GM21619 (cell line): Measurements from ENCODE around the gene MAP4K4.
"Not testable (repeated sequence)": the region's sequence is repeated elsewhere in the genome, so short reads cannot be mapped to it uniquely, and the experiment has no call there.

Source experiments
- ATAC-seq: cut with Tn5 transposase; IDR thresholded peaks from one replicate; pipeline ENCODE4 v1.9.1; 2021; ENCODE audit not compliant: unreplicated experiment

MAP4K4 gene

DNA sequence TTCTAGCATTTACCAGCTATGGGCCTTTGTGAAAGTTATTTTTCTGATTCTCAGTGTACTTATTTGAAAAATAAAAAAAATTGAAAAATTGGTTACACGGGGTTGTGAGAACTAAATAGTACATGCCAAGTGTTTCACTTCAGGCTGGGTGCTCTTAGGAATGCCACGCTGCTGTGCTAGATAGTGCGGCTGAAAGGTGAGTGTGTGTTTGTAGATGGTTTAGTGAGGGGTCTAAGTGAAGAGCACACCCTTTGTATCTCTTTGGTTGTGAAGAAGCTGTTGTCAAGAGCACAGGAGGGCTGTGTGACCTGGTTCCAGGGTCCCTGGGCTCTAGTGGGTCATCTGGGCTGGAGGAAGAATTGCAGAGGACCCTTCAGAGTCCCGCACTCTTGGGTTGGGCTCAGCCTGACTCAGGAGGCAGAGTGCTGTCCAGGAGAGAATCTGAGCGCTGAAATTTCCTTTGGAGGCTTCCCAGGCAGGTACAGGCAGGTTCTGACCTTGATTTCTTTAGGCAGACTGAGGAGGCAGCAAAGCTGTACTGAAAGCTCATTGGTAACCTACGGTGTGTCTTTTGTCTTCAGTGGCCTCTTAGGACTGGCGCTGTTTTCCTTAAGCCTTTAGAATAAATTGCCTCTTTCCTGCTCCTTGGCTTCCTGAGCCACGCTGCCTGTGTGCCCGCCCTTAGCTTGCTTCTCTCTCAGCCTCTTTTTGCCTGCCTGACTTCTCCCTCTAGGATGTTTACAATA lies 44.4 kb downstream of the MAP4K4 start:
- no peak for ATAC-seq

DNA sequence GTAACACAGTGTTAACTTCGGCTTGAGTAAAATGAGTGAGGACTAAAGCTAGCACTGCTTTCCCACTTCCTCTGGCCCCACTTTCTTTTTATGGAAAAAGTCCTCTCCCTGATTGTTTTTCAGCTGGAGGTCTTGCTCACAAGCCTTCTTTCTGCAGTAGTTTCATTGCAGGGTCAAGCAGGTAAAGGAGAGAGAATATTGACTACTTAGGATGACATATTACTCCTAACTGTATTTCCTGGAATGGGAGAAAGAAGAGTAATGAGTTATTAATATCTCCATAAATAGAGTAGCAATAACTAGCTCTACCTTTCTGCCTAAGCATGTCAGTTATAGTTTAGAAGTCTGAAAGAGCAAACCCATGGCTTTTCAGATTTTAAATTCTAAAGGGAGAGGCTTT lies 45.0 kb downstream of the MAP4K4 start:
- no peak for ATAC-seq

DNA sequence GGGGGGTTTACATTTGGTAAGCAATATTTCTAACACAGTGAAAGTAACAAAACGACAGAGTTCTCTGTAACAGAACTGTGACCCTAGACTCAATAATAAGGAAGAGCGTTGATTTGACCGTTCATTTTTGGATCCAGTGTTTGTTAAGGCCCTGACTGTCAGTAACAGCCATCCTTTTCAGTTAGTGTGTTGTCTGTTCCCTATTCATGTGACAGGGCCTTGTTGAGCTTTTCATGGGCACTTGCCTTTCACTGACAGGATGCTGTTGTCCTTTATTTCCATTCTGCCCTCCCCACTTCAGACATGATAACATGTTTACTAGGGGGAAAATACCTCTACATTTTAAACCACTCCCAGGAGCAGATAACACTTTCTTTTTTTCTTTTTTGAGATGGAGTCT lies 45.8 kb downstream of the MAP4K4 start:
- no peak for ATAC-seq

DNA sequence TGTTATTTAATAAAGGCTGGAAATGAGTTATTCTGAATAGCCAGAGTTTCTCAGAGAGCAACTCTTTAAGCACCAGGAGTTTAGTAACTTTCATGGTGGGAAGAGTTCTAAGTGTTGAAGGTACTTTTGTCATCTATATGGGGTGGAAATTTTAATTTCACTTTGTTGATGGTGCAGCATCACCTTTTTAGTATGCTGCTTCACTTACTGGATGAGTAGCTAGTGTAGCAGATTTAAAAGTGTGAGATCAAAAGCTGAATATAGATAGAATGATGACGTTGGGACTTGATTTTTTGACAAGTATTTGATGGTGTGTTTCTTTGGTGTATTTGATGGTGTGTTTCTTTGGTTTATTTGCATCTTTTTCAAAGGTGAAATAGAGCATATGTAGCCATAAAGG lies 47.3 kb downstream of the MAP4K4 start:
- ATAC-seq = no peak

DNA sequence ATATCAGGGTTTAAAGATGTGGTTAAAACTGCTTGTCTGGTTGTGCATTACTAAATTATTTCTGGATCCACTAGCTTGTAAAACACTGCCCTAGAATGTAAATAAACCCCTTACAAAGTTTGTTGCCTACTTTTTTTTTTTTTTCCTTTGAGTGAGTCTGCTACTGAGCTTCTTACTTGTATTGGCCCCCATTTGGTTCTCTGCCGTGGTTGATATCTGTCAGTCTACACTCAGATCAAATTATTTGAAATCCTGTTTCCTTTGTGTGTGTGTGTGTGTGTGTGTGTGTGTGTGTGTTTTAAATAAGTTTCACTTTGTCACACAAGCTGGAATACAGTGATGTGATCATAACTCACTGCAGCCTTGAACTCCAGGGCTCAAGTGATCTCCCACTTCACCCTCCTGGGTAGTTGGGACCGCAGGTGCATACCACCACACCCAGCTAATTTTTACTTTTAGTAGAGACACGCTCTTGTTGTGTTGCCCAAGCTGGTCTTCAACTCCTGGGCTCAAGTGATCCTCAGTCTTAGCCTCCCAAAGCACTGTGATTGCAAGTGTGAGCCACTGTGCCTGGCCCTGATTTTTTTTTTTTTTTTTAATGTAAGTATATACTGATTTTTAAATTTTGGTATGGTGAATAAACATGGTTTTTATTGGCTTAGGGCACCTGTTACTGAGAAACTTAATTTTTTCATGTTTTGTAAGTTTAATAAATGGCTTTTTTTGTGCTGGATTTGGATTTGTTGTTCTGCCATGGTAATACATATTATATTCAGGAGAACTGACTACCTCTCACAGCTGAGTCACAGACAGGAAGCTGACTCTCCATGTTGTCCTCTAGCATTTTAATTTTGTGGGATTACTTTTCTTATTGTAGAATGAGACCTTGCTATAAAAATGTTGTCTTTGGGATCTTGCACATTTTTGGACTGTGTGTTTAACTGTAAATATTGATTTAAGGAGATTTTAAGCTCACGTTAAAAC lies 48.5 kb downstream of the MAP4K4 start:
- ATAC-seq = no peak

DNA sequence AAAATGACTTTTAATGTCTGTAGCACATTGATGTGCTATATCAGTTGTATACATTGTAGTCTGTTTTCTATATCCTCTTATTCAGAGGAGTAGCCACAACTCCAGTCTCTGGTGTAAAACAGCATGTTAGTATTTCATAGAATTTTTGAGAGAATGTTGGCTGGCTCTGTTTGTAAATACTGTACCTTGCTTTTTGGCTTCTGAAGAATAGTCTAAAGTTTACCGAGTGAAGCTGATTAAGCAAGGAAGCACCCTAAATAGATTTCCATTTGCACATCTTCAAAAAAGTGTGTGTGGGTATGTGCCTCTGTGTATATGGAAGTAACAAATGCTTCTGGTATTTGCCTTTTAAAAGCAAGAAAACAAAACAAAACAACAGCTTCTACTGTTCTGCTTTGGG lies 50.5 kb downstream of the MAP4K4 start:
- no peak for ATAC-seq

DNA sequence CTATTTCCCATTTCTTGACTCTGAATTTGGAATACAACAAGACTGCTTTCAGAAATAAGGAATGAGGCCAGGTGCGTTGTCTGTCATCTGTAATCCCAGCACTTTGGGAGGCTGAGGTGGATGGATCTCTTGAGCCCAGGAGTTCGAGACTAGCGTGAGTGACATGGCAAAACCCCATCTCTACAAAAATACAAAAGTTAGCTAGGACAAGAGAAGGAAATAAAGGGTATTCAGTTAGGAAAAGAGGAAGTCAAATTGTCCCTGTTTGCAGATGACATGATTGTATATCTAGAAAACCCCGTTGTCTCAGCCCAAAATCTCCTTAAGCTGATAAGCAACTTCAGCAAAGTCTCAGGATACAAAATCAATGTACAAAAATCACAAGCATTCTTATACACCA lies 51.0 kb downstream of the MAP4K4 start:
- not testable (repeated sequence) for ATAC-seq

DNA sequence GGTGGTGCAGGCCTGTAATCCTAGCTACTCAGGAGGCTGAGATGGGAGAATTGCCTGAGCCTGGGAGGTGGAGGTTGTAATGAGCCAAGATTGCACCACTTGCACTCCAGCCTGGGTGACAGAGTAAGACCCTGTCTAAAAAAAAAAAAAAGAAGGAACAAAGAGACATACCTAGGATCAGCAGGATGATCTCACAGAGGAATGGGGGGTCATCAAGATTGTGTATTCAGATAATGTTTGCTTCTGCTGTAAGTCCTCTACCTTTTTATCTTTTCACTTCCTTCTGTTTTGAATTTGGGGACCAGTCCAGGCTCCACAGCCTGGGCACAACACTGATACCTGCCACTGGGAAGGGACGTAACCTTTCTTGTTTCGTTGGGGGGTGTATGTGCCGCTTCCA lies 53.2 kb downstream of the MAP4K4 start:
- ATAC-seq = no peak

DNA sequence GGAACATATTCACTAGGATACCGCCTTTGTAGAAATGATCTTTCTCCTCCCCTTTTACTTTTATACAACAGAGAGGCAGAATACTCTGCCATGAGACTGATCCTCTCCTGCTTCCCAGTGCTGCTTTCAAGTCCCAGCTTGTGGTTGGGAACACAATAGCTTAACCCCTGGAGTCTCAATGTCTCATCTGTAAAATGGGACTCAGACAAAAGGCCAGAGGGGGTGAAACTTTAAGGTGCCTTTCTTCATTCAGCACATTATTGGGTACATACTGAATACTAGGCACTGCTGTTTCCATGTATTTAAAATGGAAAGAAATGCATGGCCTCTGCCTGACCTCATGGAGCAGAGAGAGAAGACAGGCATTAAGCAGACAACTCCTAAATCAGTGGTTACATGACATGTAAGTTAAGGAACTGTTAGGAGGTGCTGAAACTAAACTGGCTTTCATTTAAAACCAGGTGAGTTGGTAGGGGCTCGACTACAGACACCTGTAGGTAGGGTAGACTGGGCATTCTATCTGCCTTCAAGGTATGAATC lies 53.8 kb downstream of the MAP4K4 start:
- no peak for ATAC-seq

DNA sequence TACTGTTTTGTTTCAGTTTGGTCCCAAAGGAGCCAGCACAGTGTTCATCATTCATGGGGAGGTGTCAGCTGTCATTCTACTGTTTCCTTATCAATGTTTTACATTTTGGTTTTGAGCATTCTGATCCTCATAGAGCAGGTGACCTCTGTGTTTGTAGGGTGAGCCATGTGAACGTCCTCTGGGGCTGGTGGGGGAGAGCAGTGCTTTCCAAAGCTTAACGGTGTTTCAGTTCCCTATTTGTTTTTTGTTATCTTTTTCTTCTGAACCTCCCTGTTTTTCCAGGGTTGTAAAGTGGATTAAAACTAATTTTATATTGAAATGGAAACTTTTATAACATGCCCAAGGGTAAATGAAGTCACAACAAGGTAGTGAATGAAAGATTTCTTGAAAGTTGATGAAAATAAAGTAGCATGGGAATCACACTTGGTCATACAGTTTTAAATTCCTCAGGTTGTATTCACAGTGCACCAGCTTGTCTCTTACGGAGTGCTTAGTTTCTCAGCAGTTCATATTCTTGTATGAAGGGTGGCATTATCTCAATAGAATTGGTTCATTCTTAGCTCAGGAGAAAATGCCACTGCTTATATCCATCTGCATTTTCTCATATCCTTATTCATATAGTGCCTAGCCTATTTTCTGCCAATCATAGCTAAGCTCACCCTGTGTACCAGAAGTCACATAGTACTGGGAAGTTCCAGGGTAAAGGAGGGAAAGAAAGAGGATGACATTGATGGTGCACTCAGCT lies 54.5 kb downstream of the MAP4K4 start:
- peak; percentile 83 for ATAC-seq

DNA sequence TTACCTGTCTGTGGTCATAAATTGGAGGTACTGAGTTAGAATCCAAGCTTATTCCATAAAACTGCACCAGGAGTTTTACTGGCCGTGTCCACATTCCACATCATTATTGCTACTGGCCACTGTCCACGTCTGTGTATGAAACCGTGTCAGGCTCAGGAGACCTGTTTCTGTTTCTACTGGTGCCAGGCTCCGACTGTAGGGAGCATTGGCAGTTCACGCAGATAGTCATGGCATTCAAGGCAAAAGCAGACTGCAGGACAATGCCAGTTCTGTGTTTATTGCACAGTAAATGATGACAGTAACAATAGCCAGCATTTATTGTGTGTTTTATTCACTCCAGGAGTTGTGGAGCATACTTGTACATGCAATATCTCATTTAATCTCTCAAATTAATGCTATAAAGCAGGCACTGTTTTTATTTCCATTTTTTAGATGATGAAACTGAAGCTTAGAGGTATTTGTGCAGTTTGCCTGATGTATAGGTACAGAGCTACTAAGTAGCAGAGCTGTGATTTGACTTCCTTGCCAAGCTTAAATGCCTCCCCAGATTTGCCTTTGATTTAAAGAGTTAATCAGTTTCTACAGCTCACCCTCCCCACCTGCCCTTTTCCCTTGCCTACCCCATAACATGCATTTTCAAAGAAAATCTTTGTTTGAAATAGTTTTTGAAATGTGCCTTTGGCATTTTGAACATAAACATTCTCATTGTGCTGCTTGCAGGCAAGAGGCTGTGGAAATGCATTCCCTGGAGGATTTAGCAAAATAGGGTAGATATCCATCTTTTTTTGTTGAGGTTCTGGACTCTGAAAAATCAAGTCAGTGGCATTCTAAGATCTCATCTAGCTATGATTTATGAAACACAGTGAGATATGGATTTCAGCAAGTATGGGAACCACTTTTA lies 55.5 kb downstream of the MAP4K4 start:
- no peak for ATAC-seq

DNA sequence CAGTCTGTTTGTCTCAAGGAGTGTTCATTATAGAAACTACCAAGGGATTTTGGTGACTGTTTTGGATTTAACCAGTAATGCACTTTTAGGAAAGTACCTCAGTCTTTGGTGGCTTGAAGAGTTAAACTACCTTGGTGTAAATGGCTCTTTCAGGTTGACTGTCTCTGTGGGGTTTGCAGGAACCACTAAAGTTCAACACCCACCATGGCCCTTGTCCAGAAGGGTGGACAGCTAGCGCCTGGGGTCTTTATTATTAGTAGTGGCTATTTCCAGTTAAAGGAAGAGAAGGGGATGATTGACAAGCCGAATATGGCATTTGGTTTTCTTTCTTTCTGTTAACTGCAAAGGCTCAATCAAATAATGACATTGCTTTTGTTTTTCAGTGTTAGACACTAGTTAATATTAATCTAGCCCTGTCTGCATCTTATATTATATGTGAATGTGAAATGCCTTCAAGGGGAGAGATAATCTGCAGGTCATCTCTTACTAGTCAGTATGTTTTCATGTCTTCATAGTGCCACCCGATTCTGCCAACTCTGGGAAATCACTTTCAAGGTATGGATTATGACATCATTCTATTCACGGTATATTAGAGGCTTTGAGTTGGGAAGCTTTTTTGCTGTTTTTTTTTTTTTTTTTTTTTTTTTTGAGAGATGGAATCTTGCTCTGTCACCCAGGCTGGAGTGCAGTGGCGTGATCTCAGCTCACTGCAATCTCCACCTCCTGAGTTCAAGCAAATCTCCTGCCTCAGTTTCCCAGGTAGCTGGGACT lies 56.4 kb downstream of the MAP4K4 start:
- peak; percentile 28 for ATAC-seq

DNA sequence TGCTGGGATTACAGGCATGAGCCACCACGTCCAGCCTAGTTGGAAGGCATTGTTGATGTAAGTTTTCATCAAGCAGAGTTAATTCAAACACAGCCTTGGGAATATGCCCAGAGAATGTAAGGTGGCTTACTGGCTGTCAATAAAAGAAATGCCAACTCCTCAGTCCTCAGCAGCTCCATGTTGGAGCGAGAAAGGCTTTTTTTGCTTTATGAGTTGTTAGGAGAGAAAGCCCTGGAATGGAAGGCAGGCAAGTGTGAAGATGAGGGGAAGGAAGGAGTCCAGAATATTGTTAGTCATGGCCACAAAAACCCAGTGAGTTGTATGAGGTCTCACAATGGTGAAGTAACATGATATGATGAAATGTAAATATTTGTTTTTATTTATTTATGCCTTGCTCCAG lies 57.1 kb downstream of the MAP4K4 start:
- no peak for ATAC-seq

DNA sequence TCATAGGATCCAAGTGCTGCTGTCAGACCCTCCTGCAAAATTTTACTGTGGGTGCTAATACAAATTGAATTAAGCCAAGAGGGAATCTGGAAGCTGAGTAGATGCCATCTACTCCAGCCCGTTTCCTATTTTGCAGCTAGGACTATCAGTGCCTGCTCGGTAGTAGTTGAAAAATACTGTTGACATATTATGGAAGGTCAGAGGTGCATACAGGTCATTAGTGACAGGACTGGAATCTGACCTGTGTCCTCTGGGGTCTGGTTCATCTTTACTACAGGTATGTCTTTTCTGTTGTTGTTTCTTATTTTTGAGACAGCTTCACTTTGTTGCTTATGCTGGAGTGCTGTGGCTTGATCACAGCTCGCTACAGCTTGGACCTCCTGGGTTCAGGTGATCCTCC lies 58.8 kb downstream of the MAP4K4 start:
- ATAC-seq = no peak

DNA sequence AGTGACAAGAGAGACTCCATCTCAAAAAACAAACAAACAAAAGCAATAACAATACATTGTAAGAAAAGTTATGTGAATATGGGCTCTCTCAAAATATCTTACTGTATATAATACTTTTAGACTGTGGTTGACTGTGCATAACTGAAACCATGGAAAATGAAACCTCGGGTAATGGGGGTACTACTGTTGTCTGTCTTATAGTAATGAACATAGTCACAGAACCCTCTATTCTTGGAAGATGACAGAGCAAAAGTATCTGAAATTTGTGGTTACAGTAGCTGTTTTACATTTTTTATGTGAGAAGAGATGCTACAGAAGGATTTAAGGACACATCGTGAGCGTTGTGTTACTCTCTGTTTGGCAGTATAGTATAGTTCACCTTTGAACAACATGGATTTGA lies 60.5 kb downstream of the MAP4K4 start:
- ATAC-seq = no peak

DNA sequence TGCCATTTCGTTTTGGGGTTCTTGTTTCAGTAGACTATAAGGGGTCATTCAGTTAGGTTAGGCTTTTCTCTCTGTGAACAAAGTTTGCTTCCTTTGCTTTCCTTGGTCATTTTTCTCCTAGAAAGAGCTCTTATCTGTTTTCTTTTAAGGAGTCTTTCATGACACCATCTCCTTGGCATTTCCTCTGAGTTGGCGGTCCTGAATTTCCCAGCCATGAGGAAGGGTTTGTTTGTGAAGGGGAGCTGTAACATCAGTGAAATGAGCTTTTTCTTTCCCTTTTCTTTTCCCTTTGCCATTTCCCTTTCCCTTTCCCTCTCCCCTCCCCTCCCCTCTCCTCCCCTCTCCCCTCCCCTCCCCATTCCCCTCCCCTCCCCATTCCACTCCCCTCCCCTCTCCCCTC lies 61.7 kb downstream of the MAP4K4 start:
- ATAC-seq = no peak

DNA sequence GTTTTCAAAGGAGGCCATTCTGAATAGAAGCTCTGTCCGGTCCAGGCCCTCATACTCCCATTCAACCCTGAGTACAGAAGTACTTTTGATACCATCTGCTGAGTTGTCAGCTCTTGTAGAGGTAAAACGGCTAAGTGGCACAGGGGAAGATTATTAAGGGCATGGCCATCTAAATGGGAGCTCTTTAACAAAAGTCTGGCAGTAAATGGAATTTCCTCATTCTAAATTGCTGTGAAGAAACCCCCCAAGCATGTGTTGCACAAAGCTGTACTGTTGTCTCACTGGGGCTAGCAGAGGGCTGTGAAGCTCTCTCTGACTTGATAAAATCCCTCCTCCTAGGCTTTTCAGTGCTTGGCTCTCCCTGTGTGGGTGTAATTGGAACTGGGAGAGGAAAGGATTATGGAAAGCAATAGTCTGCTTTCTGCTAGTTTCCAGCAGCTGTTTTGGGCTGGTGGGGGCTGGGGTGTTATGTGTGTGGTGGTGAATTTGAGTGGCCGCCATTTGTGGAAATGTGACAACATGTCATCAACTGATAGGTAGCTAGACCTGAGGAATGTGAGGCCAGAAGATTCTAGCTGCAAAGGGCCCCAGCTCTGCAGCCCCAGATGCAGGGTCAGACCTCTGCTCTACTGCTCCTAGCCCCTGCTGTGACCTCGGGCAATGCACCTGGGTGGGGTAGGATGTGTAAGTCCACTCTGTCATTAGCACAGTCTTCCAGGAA lies 65.1 kb downstream of the MAP4K4 start:
- no peak for ATAC-seq

DNA sequence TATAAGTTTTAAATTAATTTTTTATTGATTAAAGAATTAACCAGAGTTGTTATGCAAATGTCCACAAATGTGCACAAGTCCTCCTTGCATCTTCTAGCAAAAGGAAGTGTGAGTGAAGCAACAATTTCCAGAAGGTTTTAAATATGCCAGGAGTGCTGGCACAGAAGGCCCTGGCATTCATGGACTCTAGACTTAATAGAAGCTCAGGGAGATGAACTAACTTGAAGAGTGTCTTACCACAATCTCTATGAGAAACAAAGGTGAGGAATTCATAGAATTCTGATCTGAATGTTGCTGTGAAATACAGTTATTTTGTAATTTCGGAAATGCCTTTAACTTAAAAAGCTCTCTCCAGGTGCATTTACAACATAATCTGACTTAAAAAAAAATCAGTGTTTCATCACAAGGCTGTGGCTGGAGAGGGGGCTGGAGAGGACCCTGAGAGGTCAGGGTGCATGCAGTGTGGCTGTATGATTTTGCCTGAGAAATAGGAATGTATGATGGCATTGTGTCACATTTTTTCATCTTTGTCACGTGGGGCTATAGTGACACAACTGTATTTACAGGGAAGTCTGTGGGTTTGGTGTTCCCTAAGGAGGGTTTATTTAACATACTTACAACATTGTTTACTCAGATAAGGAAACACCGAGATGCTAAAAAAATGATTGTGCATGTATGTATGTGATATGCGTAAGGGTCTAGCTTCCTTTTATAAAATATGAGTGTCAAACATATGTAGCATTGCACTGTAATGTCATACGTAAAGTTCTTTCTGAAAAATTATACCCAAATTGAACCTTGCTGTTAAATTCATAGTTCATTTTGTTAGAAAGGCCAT lies 66.2 kb downstream of the MAP4K4 start:
- ATAC-seq = no peak
